B cell (primary cell): ENCODE measurements around the gene CHPF2. TPM values are rescaled to one million over a fixed set of nuclear protein-coding genes. Genes with fewer than 3 reads are reported as not detected.

Source experiments
- ATAC-seq: fragments of 200-7000 bp; cut with Tn5 transposase; one replicate; pipeline ENCODE4 v1.10.0; 2021; ENCODE audit warnings: low read depth, mild to moderate bottlenecking, moderate number of reproducible peaks, moderate library complexity
- CTCF ChIA-PET: fragments of 350-600 bp; sonication (Branson Sonifier 250); formaldehyde crosslinking; loops from one replicate; lab custom pipeline; 2021; ENCODE audit warnings: antibody characterized with exemption, inconsistent platforms; lab: Charles Lee
- POLR2A ChIA-PET: fragments of 350-600 bp; sonication (Branson Sonifier 250); formaldehyde crosslinking; loops from one replicate; lab custom pipeline; 2021; ENCODE audit warnings: antibody characterized with exemption; lab: Charles Lee
- DNase-seq: peaks from one replicate; pipeline ENCODE4 v3.0.0; 2013
- H2AFZ ChIP-seq: 2 replicates; pipeline ENCODE4 v1.6.1; 2012; ENCODE audit warnings: mild to moderate bottlenecking, low read depth, low read length; ENCODE audit not compliant: insufficient read depth, poor library complexity, severe bottlenecking
- H3K27ac ChIP-seq, 2 donors: 1 replicate in 1 of 2; 2 replicates in 1 of 2; pipeline ENCODE4 v1.5.1; 2012 to 2013; ENCODE audit warnings: low read length in 2 of 2, mild to moderate bottlenecking in 2 of 2, moderate library complexity in 1 of 2
- H3K27me3 ChIP-seq, 4 experiments: fragments of 200-600 bp in 1 of 4; sonication (generic) in 1 of 4; replicated peaks in 1 of 4; 1 replicate in 2 of 4; 2 replicates in 2 of 4; pipeline versions ENCODE4 v1.6.1 to v1.7.0; 2013 to 2016; ENCODE audit warnings: low read length in 3 of 4, mild to moderate bottlenecking in 2 of 4, mixed read lengths in 1 of 4, moderate library complexity in 1 of 4; ENCODE audit not compliant: insufficient read depth in 4 of 4, control insufficient read depth in 3 of 4; ENCODE audit errors: control extremely low read depth in 1 of 4
- H3K36me3 ChIP-seq, 2 experiments: replicated peaks in 1 of 2; 1 replicate in 1 of 2; 2 replicates in 1 of 2; pipeline versions ENCODE4 v1.6.1 to v1.7.1; 2013; ENCODE audit warnings: low read length in 1 of 2; ENCODE audit not compliant: insufficient read depth in 2 of 2, control insufficient read depth in 1 of 2; ENCODE audit errors: control extremely low read depth in 1 of 2, extremely low read depth in 1 of 2
- H3K4me1 ChIP-seq, 2 donors: fragments of 200-600 bp in 1 of 2; sonication (generic) in 1 of 2; 1 replicate in 1 of 2; 2 replicates in 1 of 2; pipeline versions ENCODE4 v1.5.1 to v1.6.1; 2013 to 2017; ENCODE audit warnings: low read length in 2 of 2; ENCODE audit not compliant: control insufficient read depth in 2 of 2, insufficient read depth in 2 of 2
- H3K4me2 ChIP-seq: replicated peaks from 2 replicates; pipeline ENCODE3; 2012; ENCODE audit warnings: mild to moderate bottlenecking, low read depth, low read length; ENCODE audit not compliant: poor library complexity, severe bottlenecking
- H3K4me3 ChIP-seq, 5 experiments: fragments of 200-600 bp in 1 of 5; sonication (generic) in 1 of 5; 1 replicate in 3 of 5; 2 replicates in 2 of 5; pipeline versions ENCODE4 v1.5.1 to v1.7.0; 2011 to 2016; ENCODE audit warnings: low read length in 4 of 5, mild to moderate bottlenecking in 4 of 5, low read depth in 2 of 5, control low read depth in 1 of 5, moderate library complexity in 1 of 5; ENCODE audit not compliant: insufficient read depth in 1 of 5; ENCODE audit errors: control extremely low read depth in 1 of 5, extremely low read depth in 1 of 5
- H3K79me2 ChIP-seq: fragments of 200-600 bp; sonication (generic); one replicate; pipeline ENCODE4 v1.6.0; 2016; ENCODE audit warnings: low read length; ENCODE audit not compliant: control insufficient read depth, insufficient read depth
- H3K9ac ChIP-seq: fragments of 200-600 bp; sonication (generic); 2 replicates; pipeline ENCODE4 v1.6.1; 2017; ENCODE audit warnings: mild to moderate bottlenecking, low read length, moderate library complexity
- H3K9me3 ChIP-seq, 3 donors: one replicate each; pipeline versions ENCODE4 v1.6.1 to v1.7.1; 2013; ENCODE audit warnings: low read length in 2 of 3; ENCODE audit not compliant: control insufficient read depth in 2 of 3, insufficient read depth in 1 of 3; ENCODE audit errors: control extremely low read depth in 1 of 3
- H4K20me1 ChIP-seq: 2 replicates; pipeline ENCODE4 v1.6.0; 2012; ENCODE audit warnings: mild to moderate bottlenecking, low read length; ENCODE audit not compliant: insufficient read depth, control insufficient read depth, poor library complexity, severe bottlenecking
- H3K27ac Mint-ChIP-seq: one replicate; pipeline ENCODE4 v1.8.0; 2021; ENCODE audit warnings: mixed read lengths
- H3K27me3 Mint-ChIP-seq: one replicate; pipeline ENCODE4 v1.8.0; 2021; ENCODE audit warnings: mixed read lengths
- H3K4me1 Mint-ChIP-seq: one replicate; pipeline ENCODE4 v1.8.0; 2021; ENCODE audit warnings: mixed read lengths
- H3K4me3 Mint-ChIP-seq: one replicate; pipeline ENCODE4 v1.8.0; 2021; ENCODE audit warnings: mixed read lengths
- H3K9me3 Mint-ChIP-seq: one replicate; pipeline ENCODE4 v1.8.0; 2022; ENCODE audit warnings: mixed read lengths; ENCODE audit not compliant: insufficient read depth
- CTCF ChIP-seq: fragments of 200-600 bp; IDR thresholded peaks from one replicate; pipeline ENCODE4 v1.8.0; 2022; ENCODE audit warnings: antibody characterized with exemption, mild to moderate bottlenecking
- EZH2 ChIP-seq: IDR thresholded peaks from 2 replicates; pipeline ENCODE4 v1.6.1; 2012; ENCODE audit warnings: borderline replicate concordance, low read depth, mild to moderate bottlenecking, moderate library complexity, low read length; ENCODE audit not compliant: insufficient read depth, poor library complexity, severe bottlenecking
- WGBS: methylation state at CpG from one replicate; pipeline ENCODE4 v1.1.5; 2013; ENCODE audit warnings: missing lambda C conversion rate; ENCODE audit not compliant: insufficient coverage; 5-methylcytosine and 5-hydroxymethylcytosine counted together
- intact Hi-C: fragments of 100-400 bp; cut with micrococcal nuclease; formaldehyde crosslinking; loops from one replicate; pipeline ENCODE4 v1.10.0; 2022
- polyA plus RNA-seq: library from polyadenylated mRNA; depleted of rRNA; stranded (reverse); fragments of >200 nt; gene quantifications from 2 replicates; pipeline ENCODE4 v1.2.3, GENCODE V29; 2012
- total RNA-seq, 2 donors: library from RNA; stranded (reverse); fragments of 120-200 nt in 1 of 2; gene quantifications; 1 replicate in 1 of 2; 2 replicates in 1 of 2; pipeline versions ENCODE4 v1.2.3 to v1.2.4, GENCODE V29; 2013 to 2022

Gene CHPF2
- total and polyA plus RNA-seq, 2 donors (not counting 1 experiment from before 2014, with no cell fraction given) = 39.4 to 39.9 TPM

- WGBS = 92% methylated on average over 17 of the region's 17 CpGs
- no peak overlapping the region for H3K27ac ChIP-seq
- H3K9ac ChIP-seq = no peak overlapping the region
- H3K27me3 Mint-ChIP-seq = peaks cover 45% of the 10 kb centered on the region
- ChIA-PET POLR2A (no interaction called here), CTCF (no interaction called here)
- peak overlapping the region; percentile 57 for H3K4me3 Mint-ChIP-seq
- H3K9me3 ChIP-seq = peaks cover 0 to 3% (median 0%) of the 10 kb centered on the region in 3 donors
- no peak for TF ChIP-seq CTCF
- TF ChIP-seq EZH2 = no peak
- peaks cover 4 to 11% of the 10 kb centered on the region in 2 donors for H3K4me1 ChIP-seq
- DNase-seq (no peak), ATAC-seq (no peak)
- H3K9me3 Mint-ChIP-seq = no peaks in the 10 kb centered on the region
- H3K4me2 ChIP-seq = no peak overlapping the region
- no peaks in the 10 kb centered on the region for H3K36me3 ChIP-seq
- intact Hi-C loops = no loop called here
- no peaks in the 10 kb centered on the region for H4K20me1 ChIP-seq
- H3K27ac Mint-ChIP-seq = no peak overlapping the region
- H2AFZ ChIP-seq = no peak overlapping the region
- no peaks in the 10 kb centered on the region for H3K79me2 ChIP-seq
- peaks cover 0 to 37% (median 5%) of the 10 kb centered on the region in 4 experiments for H3K27me3 ChIP-seq
- H3K4me1 Mint-ChIP-seq = peaks cover 10% of the 10 kb centered on the region
- H3K4me3 ChIP-seq = no peak overlapping the region
Measured at GRCh38 chr7:151274936-151275812, 42.9 kb downstream of the CHPF2 start.
